GM18507 (cell line): ENCODE data around the gene OTOGL.

Experiments used
- DNase-seq: peaks from one replicate; pipeline ENCODE4 v3.0.0; 2011; ENCODE audit warnings: low read depth; ENCODE audit not compliant: insufficient read length; ENCODE audit errors: extremely low spot score
- FAIRE-seq: peaks from 2 replicates; lab custom pipeline; 2011; peaks lifted over from hg19 to GRCh38; lab: Jason Lieb, UNC

Gene OTOGL

GRCh38 chr12:80413462-80413861 lies 314.1 kb downstream of the OTOGL start:
- DNase-seq = no peak
- FAIRE-seq = no peak

- DNase-seq = no peak
Observed at GRCh38 chr12:80415466-80415865, 316.1 kb downstream of the OTOGL start.

DNA sequence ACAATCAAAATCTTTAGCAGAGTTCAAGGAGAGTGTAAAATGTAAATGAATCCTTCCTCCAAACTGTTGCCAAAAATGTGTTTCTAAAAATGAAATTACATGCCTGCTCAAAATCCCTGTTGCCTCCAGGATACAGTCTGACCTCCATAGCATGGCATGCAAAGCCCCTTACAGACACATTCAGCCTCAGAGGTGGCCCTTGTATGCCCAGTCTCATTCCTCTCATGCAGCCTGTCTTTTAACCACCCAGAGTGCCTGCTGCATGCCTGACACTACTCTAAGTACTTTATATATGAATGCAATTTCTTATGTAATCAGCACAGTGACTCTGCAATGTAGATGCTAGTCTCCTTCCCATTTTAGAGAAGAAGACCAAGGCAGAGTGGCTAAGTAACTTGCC lies 320.3 kb downstream of the OTOGL start:
- DNase-seq (no peak), FAIRE-seq (no peak)

More at GRCh38 chr12:80415466-80415865, 316.1 kb downstream of the OTOGL start:
- no peak for FAIRE-seq

DNA sequence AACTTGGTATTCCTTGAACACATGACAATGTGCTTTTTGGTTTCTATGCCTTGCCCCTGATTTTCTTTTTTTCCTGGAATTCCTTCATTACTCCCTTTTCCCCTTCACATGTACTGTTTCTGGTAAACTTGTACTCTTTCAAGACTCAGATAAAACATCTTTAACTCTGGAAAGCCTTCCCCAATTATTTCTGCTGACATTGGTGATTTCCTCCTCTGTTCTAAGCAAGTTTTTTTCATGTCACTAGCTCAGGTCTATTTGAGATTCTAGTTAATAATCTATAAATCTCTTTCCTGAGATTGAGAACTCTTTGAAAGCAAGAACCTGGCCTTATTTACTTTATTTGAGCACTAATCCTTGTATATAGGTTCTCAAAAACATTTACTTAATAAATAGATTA lies 320.7 kb downstream of the OTOGL start:
- no peak for DNase-seq
- no peak for FAIRE-seq

- no peak for FAIRE-seq
- no peak for DNase-seq
Observed at GRCh38 chr12:80422550-80422949, 323.2 kb downstream of the OTOGL start.
